ENCODE results near the gene TRIM49B.
"Not testable (repeated sequence)": the region's sequence is repeated elsewhere in the genome, so short reads cannot be mapped to it uniquely, and the experiment has no call there.

Gene TRIM49B, protein sequence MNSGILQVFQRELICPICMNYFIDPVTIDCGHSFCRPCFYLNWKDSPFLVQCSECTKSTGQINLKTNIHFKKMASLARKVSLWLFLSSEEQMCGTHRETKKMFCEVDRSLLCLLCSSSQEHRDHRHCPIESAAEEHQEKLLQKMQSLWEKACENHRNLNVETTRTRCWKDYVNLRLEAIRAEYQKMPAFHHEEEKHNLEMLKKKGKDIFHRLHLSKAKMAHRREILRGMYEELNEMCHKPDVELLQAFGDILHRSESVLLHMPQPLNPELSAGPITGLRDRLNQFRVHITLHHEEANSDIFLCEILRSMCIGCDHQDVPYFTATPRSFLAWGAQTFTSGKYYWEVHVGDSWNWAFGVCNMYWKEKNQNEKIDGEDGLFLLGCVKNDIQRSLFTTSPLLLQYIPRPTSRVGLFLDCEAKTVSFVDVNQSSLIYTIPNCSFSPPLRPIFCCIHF

DNA sequence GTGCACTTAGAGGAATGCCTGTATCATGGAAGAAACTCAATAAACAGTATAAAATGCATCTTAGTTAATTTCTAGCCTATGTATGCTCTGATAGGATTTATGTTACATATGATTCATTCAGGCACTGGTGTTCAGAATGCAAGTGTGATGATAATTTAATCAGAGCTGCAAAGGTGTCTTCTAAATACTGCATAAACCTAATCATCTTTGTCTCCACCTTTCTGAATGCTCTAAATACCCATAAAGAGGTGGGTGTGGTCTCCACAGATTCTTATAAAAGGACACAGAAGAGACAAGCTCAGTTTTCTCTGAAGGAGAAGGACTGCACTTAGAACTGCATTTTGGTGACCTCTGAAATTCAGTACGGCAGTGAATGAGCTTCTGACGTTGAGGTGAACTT is at the start of gene TRIM49B:
TRIM49B (plus strand) TSS at position 301 of the 400 bp plus-strand sequence. CDS start 2,777 bp downstream, outside the sequence.
- DNase-seq, result not testable (repeated sequence)

DNA sequence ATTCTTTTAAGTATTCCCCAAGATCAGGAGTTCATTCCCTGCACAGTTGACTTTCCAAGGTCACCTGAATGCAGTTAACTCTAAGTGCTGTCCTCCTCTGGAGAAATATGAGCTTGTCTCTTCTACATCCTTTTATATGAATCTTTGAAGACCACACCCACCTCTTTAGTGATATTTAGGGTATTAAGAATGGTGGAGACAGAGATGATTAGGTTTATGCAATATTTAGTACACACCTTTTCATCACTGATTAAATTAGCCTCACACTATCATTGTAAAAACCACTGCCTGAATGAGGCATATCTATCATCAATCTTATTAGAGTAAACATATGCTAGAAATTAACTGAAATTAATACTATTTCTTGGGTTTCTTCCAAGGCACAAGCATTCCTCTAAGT is 44.8 kb upstream of the TRIM49B start, which contains the start of gene TRIM51G:
TRIM51G (minus strand) TSS at position 101 of the 400 bp plus-strand sequence. CDS start 2,190 bp downstream, outside the sequence.
- DNase-seq, result not testable (repeated sequence)

GRCh38 chr11:49048229-49048628 is 19.6 kb downstream of the TRIM49B start:
- DNase-seq, result not testable (repeated sequence)

DNA sequence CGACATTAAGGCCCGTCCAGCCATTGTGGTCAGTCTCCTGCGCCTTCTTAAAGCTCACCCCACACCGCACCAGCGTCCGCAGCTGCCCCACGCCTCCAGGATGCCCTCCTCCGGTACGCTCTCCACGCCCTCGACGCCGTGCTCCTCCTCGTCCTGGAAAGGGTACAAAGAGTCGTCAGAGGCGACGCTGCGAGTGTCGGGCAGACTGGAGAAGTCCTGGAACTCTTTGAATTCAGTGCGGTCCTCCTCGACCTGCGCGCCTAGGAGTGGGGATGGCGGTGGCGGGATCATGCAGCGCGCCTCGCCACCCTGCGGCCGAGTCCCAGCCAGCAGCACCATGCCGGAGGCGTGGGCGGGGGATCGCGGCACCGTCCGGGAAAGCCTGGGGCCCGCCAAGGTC is 21.2 kb downstream of the TRIM49B start:
- not testable (repeated sequence) for DNase-seq

DNA sequence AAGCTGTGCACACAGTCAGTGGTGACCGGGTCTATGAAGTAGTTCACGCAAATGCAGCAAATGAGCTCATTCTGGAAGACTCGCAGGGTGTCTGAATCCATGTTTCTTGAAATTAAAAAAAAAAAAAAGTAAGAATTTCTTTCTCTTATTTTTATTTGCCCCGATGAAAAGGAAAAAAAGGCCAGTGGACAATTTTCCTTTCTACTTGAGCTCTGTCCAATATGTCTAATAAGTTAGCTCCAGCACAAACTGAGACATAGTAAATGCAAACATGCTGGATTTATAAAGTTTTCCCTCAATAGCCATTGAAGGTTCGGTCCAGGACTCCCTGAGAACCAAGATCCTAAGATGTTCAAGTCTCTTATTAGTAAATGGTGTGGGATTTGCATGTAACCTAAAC is 30.4 kb downstream of the TRIM49B start, which contains the start of gene TRIM64C:
TRIM64C (minus strand) TSS at position 101 of the 400 bp plus-strand sequence; CDS start at position 101, 0 bp downstream.
- not testable (repeated sequence) for DNase-seq

DNA sequence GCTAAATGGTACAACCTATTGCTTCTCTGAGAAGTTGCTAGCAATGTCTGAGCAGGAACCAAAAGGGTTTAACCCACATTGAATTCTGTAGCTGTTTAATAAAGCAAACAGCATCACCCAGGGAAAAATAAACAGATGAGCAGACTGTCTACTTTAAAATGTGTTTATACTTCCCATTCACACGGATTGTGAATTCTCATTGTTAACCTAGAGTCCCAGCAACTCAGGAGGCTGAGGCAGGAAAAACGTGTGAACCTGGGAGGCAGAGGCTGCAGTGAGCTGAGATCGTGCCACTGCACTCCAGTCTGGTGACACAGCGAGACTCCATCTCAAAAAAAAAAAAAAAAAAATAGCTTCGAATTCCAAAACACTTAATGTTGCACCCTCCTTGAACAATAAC is 41.3 kb downstream of the TRIM49B start:
- DNase-seq, result not testable (repeated sequence)

Data from amniotic stem cell (primary cell).